Osteoblast (primary cell): Measurements from ENCODE around the gene SIMC1. TPM values are rescaled to one million over a fixed set of nuclear protein-coding genes. Genes with fewer than 3 reads are reported as not detected.

Source experiments
- DNase-seq: peaks from one replicate; pipeline ENCODE4 v3.0.0; 2011; ENCODE audit warnings: low spot score, mixed read lengths; ENCODE audit not compliant: insufficient read length; ENCODE audit errors: missing footprints
- H2AFZ ChIP-seq: 2 replicates; pipeline ENCODE4 v1.6.0; 2011; ENCODE audit warnings: mild to moderate bottlenecking, low read length
- H3K27ac ChIP-seq: 2 replicates; pipeline ENCODE4 v1.5.1; 2011; ENCODE audit warnings: mild to moderate bottlenecking, low read depth, low read length, moderate library complexity
- H3K27me3 ChIP-seq: 2 replicates; pipeline ENCODE4 v1.6.0; 2012; ENCODE audit warnings: mild to moderate bottlenecking, control low read depth, inconsistent platforms, low read length, moderate library complexity; ENCODE audit not compliant: insufficient read depth
- H3K36me3 ChIP-seq: 2 replicates; pipeline ENCODE4 v1.5.1; 2011; ENCODE audit warnings: mild to moderate bottlenecking, low read length, control low read depth, moderate library complexity; ENCODE audit not compliant: insufficient read depth
- H3K4me1 ChIP-seq: 2 replicates; pipeline ENCODE4 v1.5.1; 2011; ENCODE audit warnings: mild to moderate bottlenecking, low read length, control low read depth, moderate library complexity; ENCODE audit not compliant: insufficient read depth
- H3K4me2 ChIP-seq: 2 replicates; pipeline ENCODE4 v1.6.0; 2011; ENCODE audit warnings: mild to moderate bottlenecking, low read length; ENCODE audit not compliant: insufficient read depth
- H3K4me3 ChIP-seq: fragments of 200-600 bp; sonication (generic); 3 replicates; pipeline ENCODE4 v1.5.1; 2012; ENCODE audit warnings: mild to moderate bottlenecking, low read length, inconsistent platforms; ENCODE audit not compliant: insufficient read depth
- H3K79me2 ChIP-seq: 2 replicates; pipeline ENCODE4 v1.6.0; 2012; ENCODE audit warnings: mild to moderate bottlenecking, low read length, control low read depth, inconsistent platforms; ENCODE audit not compliant: insufficient read depth
- H3K9me3 ChIP-seq: 2 replicates; pipeline ENCODE4 v1.5.1; 2011; ENCODE audit warnings: low read depth, low read length, control low read depth
- H4K20me1 ChIP-seq: 2 replicates; pipeline ENCODE4 v1.6.0; 2012; ENCODE audit warnings: mild to moderate bottlenecking, low read length, control low read depth; ENCODE audit not compliant: insufficient read depth
- total RNA-seq: library from RNA; depleted of rRNA; stranded (reverse); fragments of >200 nt; gene quantifications from 2 replicates; pipeline ENCODE4 v1.2.3, GENCODE V29; 2012
- TF ChIP-seq, protein P1 (sequence below): IDR thresholded peaks from 2 replicates; pipeline ENCODE4 v1.5.1; 2011; ENCODE audit warnings: mild to moderate bottlenecking, low read depth, low read length, moderate library complexity; ENCODE audit errors: extremely low read depth

The SIMC1 gene
- total RNA-seq, 1 donor = 5.1 TPM

GRCh38 chr5:176365351-176366231 lies 127.4 kb downstream of the SIMC1 start, which contains the start of gene ARL10:
Gene ARL10, plus strand, starts transcription at chr5:176365487. Its CDS starts 77 bp downstream, at chr5:176365564.
- peak within 1 kb of the TSS; percentile 8 for H3K27ac ChIP-seq
- H4K20me1 ChIP-seq = peaks cover 3% of the 10 kb centered on the region
- peaks cover 16% of the 10 kb centered on the region for H3K4me1 ChIP-seq
- peak; percentile 97 for DNase-seq
- peaks cover 14% of the 10 kb centered on the region for H3K36me3 ChIP-seq
- H3K4me2 ChIP-seq = peak within 1 kb of the TSS; percentile 93
- H3K27me3 ChIP-seq = no peaks in the 10 kb centered on the region
- no peaks in the 10 kb centered on the region for H3K9me3 ChIP-seq
- H2AFZ ChIP-seq = peak within 1 kb of the TSS; percentile 93
- TF ChIP-seq, protein P1, sequence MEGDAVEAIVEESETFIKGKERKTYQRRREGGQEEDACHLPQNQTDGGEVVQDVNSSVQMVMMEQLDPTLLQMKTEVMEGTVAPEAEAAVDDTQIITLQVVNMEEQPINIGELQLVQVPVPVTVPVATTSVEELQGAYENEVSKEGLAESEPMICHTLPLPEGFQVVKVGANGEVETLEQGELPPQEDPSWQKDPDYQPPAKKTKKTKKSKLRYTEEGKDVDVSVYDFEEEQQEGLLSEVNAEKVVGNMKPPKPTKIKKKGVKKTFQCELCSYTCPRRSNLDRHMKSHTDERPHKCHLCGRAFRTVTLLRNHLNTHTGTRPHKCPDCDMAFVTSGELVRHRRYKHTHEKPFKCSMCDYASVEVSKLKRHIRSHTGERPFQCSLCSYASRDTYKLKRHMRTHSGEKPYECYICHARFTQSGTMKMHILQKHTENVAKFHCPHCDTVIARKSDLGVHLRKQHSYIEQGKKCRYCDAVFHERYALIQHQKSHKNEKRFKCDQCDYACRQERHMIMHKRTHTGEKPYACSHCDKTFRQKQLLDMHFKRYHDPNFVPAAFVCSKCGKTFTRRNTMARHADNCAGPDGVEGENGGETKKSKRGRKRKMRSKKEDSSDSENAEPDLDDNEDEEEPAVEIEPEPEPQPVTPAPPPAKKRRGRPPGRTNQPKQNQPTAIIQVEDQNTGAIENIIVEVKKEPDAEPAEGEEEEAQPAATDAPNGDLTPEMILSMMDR = no peak
- peak within 1 kb of the TSS; percentile 87 for H3K4me3 ChIP-seq
- H3K79me2 ChIP-seq = peaks cover 16% of the 10 kb centered on the region

- peaks cover 9% of the 10 kb centered on the region for H3K79me2 ChIP-seq
- peaks cover 14% of the 10 kb centered on the region for H3K36me3 ChIP-seq
- H3K4me3 ChIP-seq = peak overlapping the region; percentile 87
- no peaks in the 10 kb centered on the region for H3K27me3 ChIP-seq
- DNase-seq = peak; percentile 36
- H3K27ac ChIP-seq = no peak overlapping the region
- no peaks in the 10 kb centered on the region for H3K9me3 ChIP-seq
- peak overlapping the region; percentile 93 for H3K4me2 ChIP-seq
- peak overlapping the region; percentile 93 for H2AFZ ChIP-seq
- H3K4me1 ChIP-seq = peaks cover 16% of the 10 kb centered on the region
- no peaks in the 10 kb centered on the region for H4K20me1 ChIP-seq
- TF ChIP-seq, protein P1 = no peak
Measured at GRCh38 chr5:176366232-176366894, 128.1 kb downstream of the SIMC1 start.

DNA sequence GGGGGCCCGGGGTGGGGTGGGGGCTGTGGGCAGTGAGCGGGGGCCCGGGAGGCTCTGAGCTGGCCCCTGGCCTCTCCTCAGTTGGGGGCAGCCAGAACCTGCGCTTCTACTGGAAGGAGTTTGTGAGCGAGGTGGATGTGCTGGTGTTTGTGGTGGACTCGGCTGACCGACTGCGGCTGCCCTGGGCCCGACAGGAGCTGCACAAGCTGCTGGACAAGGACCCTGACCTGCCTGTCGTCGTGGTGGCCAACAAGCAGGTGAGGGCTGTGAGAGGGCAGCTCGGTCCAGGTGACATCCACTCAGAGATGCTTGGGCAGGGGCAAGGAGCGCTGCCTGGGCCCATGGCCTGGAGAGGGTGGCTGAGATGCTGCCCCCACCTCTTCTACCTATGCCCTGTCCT lies 130.5 kb downstream of the SIMC1 start:
- DNase-seq = no peak
- TF ChIP-seq, protein P1 = no peak
- Histone ChIP-seq H3K9me3 (no peaks in the 10 kb centered on the region), H3K27me3 (no peaks in the 10 kb centered on the region), H3K36me3 (peaks cover 23% of the 10 kb centered on the region), H4K20me1 (no peaks in the 10 kb centered on the region), H3K27ac (no peak overlapping the region), H2AFZ (no peak overlapping the region), H3K4me1 (peaks cover 10% of the 10 kb centered on the region), H3K4me3 (no peak overlapping the region), H3K4me2 (no peak overlapping the region), H3K79me2 (peaks cover 6% of the 10 kb centered on the region)
